NT2/D1 (cell line): ENCODE results near the gene RASGRP2.

Experiments used
- SUZ12 ChIP-seq: IDR thresholded peaks from 2 replicates; pipeline ENCODE4 v1.6.1; 2011; ENCODE audit not compliant: insufficient read length, insufficient read depth; ENCODE audit errors: extremely low read depth
- YY1 ChIP-seq: IDR thresholded peaks from 2 replicates; pipeline ENCODE4 v1.6.1; 2011; ENCODE audit not compliant: insufficient read length, insufficient read depth

- no peak for TF ChIP-seq YY1
- TF ChIP-seq SUZ12: no peak
These were observed 16.9 kb downstream of the RASGRP2 start for GRCh38 chr11:64726867-64727530.
